ENCODE results near the gene ZNF792.
"Not testable (repeated sequence)": the region's sequence is repeated elsewhere in the genome, so short reads cannot be mapped to it uniquely, and the experiment has no call there.

GRCh38 chr19:34970185-34970780 is 6.3 kb upstream of the ZNF792 start:
- TF ChIP-seq CTCF (IDR thresholded peaks at IDR 0.05); ZFP36 (IDR thresholded peaks at IDR 0.05; ENCODE audit: borderline replicate concordance, partially characterized antibody); POLR2A (IDR thresholded peaks at IDR 0.05; ENCODE audit: low read length); PHF8 (IDR thresholded peaks at IDR 0.05; ENCODE audit: borderline replicate concordance, low read depth); EP300 (IDR thresholded peaks at IDR 0.05); MAX (IDR thresholded peaks at IDR 0.05); USF2 (IDR thresholded peaks at IDR 0.05); RAD21 (conservative IDR thresholded peaks at IDR 0.05 in 1 of 2, IDR thresholded peaks at IDR 0.05 in 1 of 2); JUNB (IDR thresholded peaks at IDR 0.05); POLR2AphosphoS2 (conservative IDR thresholded peaks at IDR 0.05; ENCODE audit: low read length); MAFK (IDR thresholded peaks at IDR 0.05; ENCODE audit: partially characterized antibody); CHD2 (IDR thresholded peaks at IDR 0.05; ENCODE audit: low read length, partially characterized antibody); SREBF2 (IDR thresholded peaks at IDR 0.05): not testable (repeated sequence)
- TF ChIP-seq, protein P1, sequence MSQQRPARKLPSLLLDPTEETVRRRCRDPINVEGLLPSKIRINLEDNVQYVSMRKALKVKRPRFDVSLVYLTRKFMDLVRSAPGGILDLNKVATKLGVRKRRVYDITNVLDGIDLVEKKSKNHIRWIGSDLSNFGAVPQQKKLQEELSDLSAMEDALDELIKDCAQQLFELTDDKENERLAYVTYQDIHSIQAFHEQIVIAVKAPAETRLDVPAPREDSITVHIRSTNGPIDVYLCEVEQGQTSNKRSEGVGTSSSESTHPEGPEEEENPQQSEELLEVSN (IDR thresholded peaks at IDR 0.05; ENCODE audit: borderline replicate concordance, low read depth) = not testable (repeated sequence)
